Fibroblast of lung (primary cell): Measurements from ENCODE around the gene IL1B.

Experiments
- EZH2 ChIP-seq: IDR thresholded peaks from 2 replicates; pipeline ENCODE4 v1.5.1; 2012; ENCODE audit warnings: low read length, control low read depth, mild to moderate bottlenecking; ENCODE audit errors: missing control alignments
- TF ChIP-seq, protein P1 (sequence below), 2 donors: IDR thresholded peaks in 1 of 2; conservative IDR thresholded peaks in 1 of 2; 1 replicate in 1 of 2; 2 replicates in 1 of 2; pipeline ENCODE4 v1.5.1; 2011 to 2012; ENCODE audit warnings: low read length in 2 of 2, control low read depth in 1 of 2, inconsistent platforms in 1 of 2, low read depth in 1 of 2, mild to moderate bottlenecking in 1 of 2

- TF ChIP-seq, protein P1, sequence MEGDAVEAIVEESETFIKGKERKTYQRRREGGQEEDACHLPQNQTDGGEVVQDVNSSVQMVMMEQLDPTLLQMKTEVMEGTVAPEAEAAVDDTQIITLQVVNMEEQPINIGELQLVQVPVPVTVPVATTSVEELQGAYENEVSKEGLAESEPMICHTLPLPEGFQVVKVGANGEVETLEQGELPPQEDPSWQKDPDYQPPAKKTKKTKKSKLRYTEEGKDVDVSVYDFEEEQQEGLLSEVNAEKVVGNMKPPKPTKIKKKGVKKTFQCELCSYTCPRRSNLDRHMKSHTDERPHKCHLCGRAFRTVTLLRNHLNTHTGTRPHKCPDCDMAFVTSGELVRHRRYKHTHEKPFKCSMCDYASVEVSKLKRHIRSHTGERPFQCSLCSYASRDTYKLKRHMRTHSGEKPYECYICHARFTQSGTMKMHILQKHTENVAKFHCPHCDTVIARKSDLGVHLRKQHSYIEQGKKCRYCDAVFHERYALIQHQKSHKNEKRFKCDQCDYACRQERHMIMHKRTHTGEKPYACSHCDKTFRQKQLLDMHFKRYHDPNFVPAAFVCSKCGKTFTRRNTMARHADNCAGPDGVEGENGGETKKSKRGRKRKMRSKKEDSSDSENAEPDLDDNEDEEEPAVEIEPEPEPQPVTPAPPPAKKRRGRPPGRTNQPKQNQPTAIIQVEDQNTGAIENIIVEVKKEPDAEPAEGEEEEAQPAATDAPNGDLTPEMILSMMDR (conservative IDR thresholded peaks at IDR 0.05 in 1 of 2, IDR thresholded peaks at IDR 0.05 in 1 of 2; ENCODE audit: low read depth in 1 of 2, low read length in 2 of 2) = no peak
- TF ChIP-seq EZH2 = no peak
Measured at GRCh38 chr2:112867701-112868631, 31.4 kb upstream of the IL1B start.
